Fibroblast of the aortic adventitia (primary cell): ENCODE data around the gene KCNQ5. TPM values are rescaled to one million over a fixed set of nuclear protein-coding genes. Genes with fewer than 3 reads are reported as not detected.

Experiments used
- DNase-seq: peaks from one replicate; pipeline ENCODE4 v3.0.0-alpha.2; 2010; ENCODE audit warnings: low read depth
- H3K4me3 ChIP-seq: 2 replicates; pipeline ENCODE4 v1.5.1; 2011; ENCODE audit warnings: low read depth, mild to moderate bottlenecking, control low read depth, low read length, moderate library complexity
- CTCF ChIP-seq: IDR thresholded peaks from 2 replicates; pipeline ENCODE4 v1.5.1; 2011; ENCODE audit warnings: mild to moderate bottlenecking, low read length, control low read depth, inconsistent platforms; ENCODE audit not compliant: insufficient read depth
- total RNA-seq: library from RNA; depleted of rRNA; stranded (reverse); fragments of >200 nt; gene quantifications from 2 replicates; pipeline ENCODE4 v1.2.3, GENCODE V29; 2012; ENCODE audit warnings: low replicate concordance

KCNQ5 gene
- total RNA-seq, 1 donor = 9.4 TPM

- DNase-seq = peak; percentile 44
- TF ChIP-seq CTCF = no peak
These were observed 35.7 kb downstream of the KCNQ5 start for GRCh38 chr6:72657407-72658197.

GRCh38 chr6:72659754-72660153 is 37.9 kb downstream of the KCNQ5 start:
- TF ChIP-seq CTCF = no peak
- no peak overlapping the region for H3K4me3 ChIP-seq
- no peak for DNase-seq

More at GRCh38 chr6:72657407-72658197, 35.7 kb downstream of the KCNQ5 start:
- H3K4me3 ChIP-seq = no peak overlapping the region

GRCh38 chr6:72661411-72661810 is 39.5 kb downstream of the KCNQ5 start:
- DNase-seq = no peak
- no peak overlapping the region for H3K4me3 ChIP-seq
- no peak for TF ChIP-seq CTCF

- TF ChIP-seq CTCF = no peak
- H3K4me3 ChIP-seq = no peak overlapping the region
- DNase-seq = no peak
These were observed 43.7 kb downstream of the KCNQ5 start for GRCh38 chr6:72665599-72665998.

GRCh38 chr6:72669324-72669723 is 47.5 kb downstream of the KCNQ5 start:
- TF ChIP-seq CTCF = no peak
- no peak overlapping the region for H3K4me3 ChIP-seq
- no peak for DNase-seq

- DNase-seq = no peak
- no peak for TF ChIP-seq CTCF
- H3K4me3 ChIP-seq = no peak overlapping the region
These were observed 51.0 kb downstream of the KCNQ5 start for GRCh38 chr6:72672906-72673305.

- TF ChIP-seq CTCF = no peak
- no peak for DNase-seq
- H3K4me3 ChIP-seq = no peak overlapping the region
These were observed 53.0 kb downstream of the KCNQ5 start for GRCh38 chr6:72674842-72675241.
